HG03565 (cell line): ENCODE data around the gene TBC1D10A.

ENCODE experiments used
- ATAC-seq: cut with Tn5 transposase; IDR thresholded peaks from one replicate; pipeline ENCODE4 v1.9.1; 2021; ENCODE audit warnings: mild to moderate bottlenecking, moderate library complexity; ENCODE audit not compliant: unreplicated experiment

The TBC1D10A gene

GRCh38 chr22:30326706-30327362 lies at the start of gene TBC1D10A:
TBC1D10A (minus strand) TSS chr22:30326941; CDS start chr22:30326881, 60 bp downstream.
- ATAC-seq = peak; percentile 84

DNA sequence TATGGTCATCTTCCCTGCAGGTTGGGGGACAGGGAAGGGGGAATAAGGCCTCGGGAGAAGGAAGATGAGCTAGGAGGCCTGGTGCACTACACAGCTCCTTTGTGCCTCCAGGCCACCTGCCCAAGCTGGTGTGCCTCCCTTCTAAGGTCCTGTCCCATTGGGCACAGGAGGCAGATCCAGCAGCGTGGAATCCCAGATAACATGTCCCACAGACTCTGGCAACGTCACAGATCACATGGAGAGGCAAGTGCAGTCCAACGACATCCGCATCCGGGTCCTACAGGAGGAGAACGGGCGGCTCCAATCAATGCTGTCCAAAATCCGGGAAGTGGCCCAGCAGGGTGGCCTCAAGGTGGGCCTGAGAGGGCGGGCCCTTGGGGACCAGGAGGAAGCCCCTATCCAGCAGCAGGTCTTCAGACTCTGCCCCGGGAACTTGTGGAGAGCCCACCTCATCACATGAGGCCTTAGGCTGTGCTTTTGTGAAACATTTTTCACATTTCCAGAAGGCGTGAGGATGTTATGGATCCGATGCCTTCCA lies 48.6 kb upstream of the TBC1D10A start:
- ATAC-seq = no peak

GRCh38 chr22:30373331-30374325 lies 46.9 kb upstream of the TBC1D10A start:
- no peak for ATAC-seq

- no peak for ATAC-seq
These were observed 46.2 kb upstream of the TBC1D10A start for GRCh38 chr22:30372915-30373314.

DNA sequence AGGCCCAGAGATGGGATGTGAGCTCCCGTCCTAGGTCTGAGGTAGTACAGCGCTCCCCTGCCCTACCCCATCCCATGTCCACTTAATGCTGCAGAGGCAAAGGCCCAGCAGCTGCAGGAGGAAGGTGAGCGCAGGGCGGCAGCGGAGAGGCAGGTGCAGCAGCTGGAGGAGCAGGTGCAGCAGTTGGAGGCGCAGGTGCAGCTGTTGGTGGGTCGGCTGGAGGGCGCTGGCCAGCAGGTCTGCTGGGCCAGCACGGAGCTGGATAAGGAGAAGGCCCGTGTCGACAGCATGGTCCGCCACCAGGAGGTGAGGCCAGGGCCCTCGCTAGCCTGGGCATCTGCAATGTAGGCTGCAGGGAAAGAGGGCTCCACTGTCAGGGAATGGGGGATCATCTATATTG lies 45.2 kb upstream of the TBC1D10A start:
- ATAC-seq = no peak

DNA sequence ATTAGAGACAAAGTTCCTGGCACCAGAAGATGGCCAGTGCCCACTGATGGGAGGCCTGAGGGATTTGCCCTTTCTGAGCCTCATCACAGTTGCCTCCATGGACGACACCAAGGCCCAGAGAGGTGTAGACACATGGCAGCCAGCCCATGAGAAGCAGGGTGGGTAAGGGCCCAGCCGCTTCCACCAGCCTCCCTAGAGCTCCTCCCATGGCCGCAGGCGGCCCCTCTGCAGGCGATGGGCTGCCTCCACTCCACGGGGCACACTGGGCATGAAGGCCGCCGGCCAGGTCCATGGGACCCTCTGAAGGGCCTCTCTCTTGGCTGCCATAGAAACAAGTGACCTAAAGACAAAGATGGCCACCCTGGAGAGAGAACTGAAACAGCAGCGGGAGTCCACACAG lies 44.6 kb upstream of the TBC1D10A start:
- ATAC-seq = no peak

GRCh38 chr22:30370641-30371230 lies 44.0 kb upstream of the TBC1D10A start:
- no peak for ATAC-seq

- ATAC-seq = no peak
These were observed 41.7 kb upstream of the TBC1D10A start for GRCh38 chr22:30368420-30368819.

GRCh38 chr22:30365891-30366290 lies 39.1 kb upstream of the TBC1D10A start:
- ATAC-seq = no peak

GRCh38 chr22:30362651-30363281 lies 36.0 kb upstream of the TBC1D10A start:
- ATAC-seq = no peak

GRCh38 chr22:30361916-30362650 lies 35.3 kb upstream of the TBC1D10A start:
- no peak for ATAC-seq

- no peak for ATAC-seq
These were observed 31.8 kb upstream of the TBC1D10A start for GRCh38 chr22:30358541-30358940.

GRCh38 chr22:30357650-30358215 lies 31.0 kb upstream of the TBC1D10A start:
- ATAC-seq = no peak

GRCh38 chr22:30357236-30357570 lies 30.5 kb upstream of the TBC1D10A start:
- no peak for ATAC-seq

- ATAC-seq = peak; percentile 84
These were observed 29.9 kb upstream of the TBC1D10A start, which contains the start of the genes CCDC157 and SF3A1 for GRCh38 chr22:30356449-30357235. CCDC157 (plus strand) TSS chr22:30357007; CDS start chr22:30366001, 8,994 bp downstream. SF3A1 (minus strand) TSS chr22:30356894; CDS start chr22:30356792, 102 bp downstream.

DNA sequence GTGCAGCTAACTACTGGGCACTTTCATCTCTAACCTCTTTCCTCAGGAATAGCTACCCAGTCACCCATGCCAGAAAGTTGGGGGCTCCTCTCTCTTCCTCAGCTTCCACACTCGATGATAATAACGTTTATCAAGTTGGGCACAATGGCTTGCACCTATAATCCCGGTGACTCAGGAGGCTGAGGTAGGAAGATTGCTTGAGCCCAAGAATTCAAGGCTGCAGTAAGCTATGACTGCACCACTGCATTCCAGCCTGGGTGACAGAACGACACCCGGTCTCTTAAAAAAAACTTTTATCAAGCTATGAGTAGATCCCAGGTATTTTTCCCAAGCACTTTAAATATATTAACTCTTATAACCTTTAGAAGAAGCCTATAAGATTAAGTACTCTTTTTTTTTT lies 27.9 kb upstream of the TBC1D10A start:
- ATAC-seq = no peak

DNA sequence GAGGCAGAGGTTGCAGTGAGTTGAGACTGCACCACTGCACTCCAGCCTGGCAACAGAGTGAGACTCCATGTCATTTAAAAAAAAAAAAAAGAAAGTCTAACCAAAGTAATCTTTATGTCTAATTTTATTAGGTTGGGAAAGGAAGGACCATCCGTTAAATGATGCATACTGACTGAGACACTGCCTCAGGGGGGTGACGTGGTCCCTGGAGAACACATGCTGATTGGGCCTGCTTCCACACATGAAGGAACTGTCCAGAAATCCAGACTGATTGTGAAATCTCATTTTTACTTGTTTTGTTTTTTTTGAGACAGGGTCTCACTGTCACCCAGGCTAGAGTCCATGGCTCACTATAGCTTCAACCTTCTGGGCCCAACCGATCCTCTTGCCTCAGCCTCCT lies 24.5 kb upstream of the TBC1D10A start:
- no peak for ATAC-seq

GRCh38 chr22:30348809-30349208 lies 22.1 kb upstream of the TBC1D10A start:
- no peak for ATAC-seq

DNA sequence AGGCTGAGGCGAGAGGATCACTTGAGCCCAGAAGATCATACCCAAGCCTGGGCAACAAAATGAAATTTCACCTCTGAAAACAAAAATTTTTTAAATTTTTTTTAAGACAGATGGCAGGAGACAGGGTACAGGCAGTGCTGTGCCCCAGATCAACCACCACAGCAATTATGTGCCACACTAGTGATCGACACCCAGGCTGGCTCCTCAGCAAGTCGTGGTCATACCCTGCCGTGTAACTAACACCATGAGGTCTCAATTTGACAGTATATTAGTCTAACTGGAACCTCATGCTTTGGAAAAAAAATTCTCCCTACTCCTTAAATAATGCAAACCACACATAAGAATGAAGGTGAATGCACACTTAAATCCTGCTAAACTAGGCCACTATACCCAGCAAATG lies 21.7 kb upstream of the TBC1D10A start:
- ATAC-seq = no peak
